ENCODE data around the gene PIK3C2G. TPM values are rescaled to one million over a fixed set of nuclear protein-coding genes. Genes with fewer than 3 reads are reported as not detected.

Gene PIK3C2G
- total RNA-seq, 1 donor from 2014 or later, result 26.0 TPM

DNA sequence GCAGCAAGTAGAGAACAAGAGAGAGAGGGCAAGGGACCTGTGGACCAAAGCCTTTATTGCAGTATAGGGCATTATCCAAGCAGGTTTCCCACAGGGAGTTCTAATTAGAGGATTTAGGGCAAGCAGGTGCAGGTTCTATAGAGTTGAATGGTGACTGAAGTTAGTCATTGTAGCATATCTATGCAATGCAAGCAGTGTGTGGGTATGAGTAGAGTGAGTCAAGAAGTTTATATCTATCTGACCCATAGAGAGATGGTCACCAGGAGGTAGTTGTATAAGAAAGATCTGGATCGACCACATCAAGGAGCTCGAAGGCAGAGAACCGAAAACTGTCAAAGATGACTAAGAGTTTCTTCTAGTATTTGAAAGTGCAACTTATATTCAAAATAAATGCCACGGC is 309.2 kb downstream of the PIK3C2G start:
- H3K4me1 Mint-ChIP-seq (ENCODE audit: low read depth), result no peaks in the 10 kb centered on the region
- no peaks in the 10 kb centered on the region for H3K9me3 Mint-ChIP-seq (ENCODE audit: low read depth)
- no peak overlapping the region for H3K27ac Mint-ChIP-seq
- H3K4me3 Mint-ChIP-seq (ENCODE audit: low read depth), result no peak overlapping the region
- DNase-seq (ENCODE audit: low spot score, unreplicated experiment), result no peak
- no peaks in the 10 kb centered on the region for H3K27me3 Mint-ChIP-seq
- TF ChIP-seq, protein P1, sequence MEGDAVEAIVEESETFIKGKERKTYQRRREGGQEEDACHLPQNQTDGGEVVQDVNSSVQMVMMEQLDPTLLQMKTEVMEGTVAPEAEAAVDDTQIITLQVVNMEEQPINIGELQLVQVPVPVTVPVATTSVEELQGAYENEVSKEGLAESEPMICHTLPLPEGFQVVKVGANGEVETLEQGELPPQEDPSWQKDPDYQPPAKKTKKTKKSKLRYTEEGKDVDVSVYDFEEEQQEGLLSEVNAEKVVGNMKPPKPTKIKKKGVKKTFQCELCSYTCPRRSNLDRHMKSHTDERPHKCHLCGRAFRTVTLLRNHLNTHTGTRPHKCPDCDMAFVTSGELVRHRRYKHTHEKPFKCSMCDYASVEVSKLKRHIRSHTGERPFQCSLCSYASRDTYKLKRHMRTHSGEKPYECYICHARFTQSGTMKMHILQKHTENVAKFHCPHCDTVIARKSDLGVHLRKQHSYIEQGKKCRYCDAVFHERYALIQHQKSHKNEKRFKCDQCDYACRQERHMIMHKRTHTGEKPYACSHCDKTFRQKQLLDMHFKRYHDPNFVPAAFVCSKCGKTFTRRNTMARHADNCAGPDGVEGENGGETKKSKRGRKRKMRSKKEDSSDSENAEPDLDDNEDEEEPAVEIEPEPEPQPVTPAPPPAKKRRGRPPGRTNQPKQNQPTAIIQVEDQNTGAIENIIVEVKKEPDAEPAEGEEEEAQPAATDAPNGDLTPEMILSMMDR (IDR thresholded peaks at IDR 0.05; ENCODE audit: unreplicated experiment), result no peak
- peaks cover 11% of the 10 kb centered on the region for H3K36me3 Mint-ChIP-seq (ENCODE audit: insufficient read depth)

DNA sequence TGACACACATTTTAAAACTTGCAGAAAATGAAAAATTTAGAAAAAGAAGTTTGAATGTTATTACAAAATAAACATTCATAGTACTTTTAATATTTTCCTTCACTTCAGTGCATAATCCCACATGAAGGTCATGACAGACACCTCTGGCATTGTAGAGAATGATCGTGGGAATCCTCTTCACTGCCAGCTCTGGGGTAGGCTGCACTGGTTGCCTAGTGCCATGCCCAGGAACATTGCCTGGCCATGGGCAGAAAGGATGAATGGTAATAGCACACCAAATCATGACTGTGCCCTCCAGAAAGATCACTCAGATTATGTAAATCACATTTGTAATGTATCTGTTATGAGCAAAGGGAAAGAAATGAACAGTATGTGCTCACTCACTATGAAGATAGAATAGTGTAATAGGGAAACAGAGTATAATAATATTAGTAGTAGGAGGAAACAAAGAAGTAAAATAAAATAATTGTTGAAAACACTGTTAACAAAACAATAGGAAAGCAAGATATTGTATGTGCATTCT is 314.8 kb downstream of the PIK3C2G start:
- H3K36me3 Mint-ChIP-seq (ENCODE audit: insufficient read depth), result no peaks in the 10 kb centered on the region
- no peak for DNase-seq (ENCODE audit: low spot score, unreplicated experiment)
- TF ChIP-seq, protein P1 (IDR thresholded peaks at IDR 0.05; ENCODE audit: unreplicated experiment), result no peak
- H3K27me3 Mint-ChIP-seq, result no peaks in the 10 kb centered on the region
- H3K4me1 Mint-ChIP-seq (ENCODE audit: low read depth), result no peaks in the 10 kb centered on the region
- H3K9me3 Mint-ChIP-seq (ENCODE audit: low read depth), result no peaks in the 10 kb centered on the region
- H3K27ac Mint-ChIP-seq, result no peak overlapping the region
- no peak overlapping the region for H3K4me3 Mint-ChIP-seq (ENCODE audit: low read depth)

DNA sequence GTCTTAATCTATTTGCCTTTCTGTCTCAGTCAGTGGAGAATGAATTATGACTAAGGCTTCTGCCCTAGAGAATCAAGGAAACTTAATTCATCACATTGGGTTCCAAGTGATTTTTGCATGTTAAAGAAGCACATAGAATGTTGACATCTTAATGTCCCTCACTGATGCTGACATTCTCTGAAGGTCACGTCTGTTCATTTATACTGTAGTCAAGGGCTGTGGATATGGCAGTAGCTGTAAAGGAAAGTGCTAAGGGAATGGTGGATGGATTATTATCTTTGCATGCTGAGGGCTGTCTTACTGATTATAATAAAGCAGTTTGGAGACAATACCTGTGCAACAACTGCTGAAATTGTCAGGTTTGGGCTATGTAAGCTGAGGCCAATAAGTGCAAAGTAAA is 315.3 kb downstream of the PIK3C2G start:
- TF ChIP-seq, protein P1 (IDR thresholded peaks at IDR 0.05; ENCODE audit: unreplicated experiment), result no peak
- no peaks in the 10 kb centered on the region for H3K27me3 Mint-ChIP-seq
- H3K4me3 Mint-ChIP-seq (ENCODE audit: low read depth), result no peak overlapping the region
- DNase-seq (ENCODE audit: low spot score, unreplicated experiment), result no peak
- peaks cover 3% of the 10 kb centered on the region for H3K9me3 Mint-ChIP-seq (ENCODE audit: low read depth)
- H3K27ac Mint-ChIP-seq, result no peak overlapping the region
- peaks cover 3% of the 10 kb centered on the region for H3K36me3 Mint-ChIP-seq (ENCODE audit: insufficient read depth)
- no peaks in the 10 kb centered on the region for H3K4me1 Mint-ChIP-seq (ENCODE audit: low read depth)

DNA sequence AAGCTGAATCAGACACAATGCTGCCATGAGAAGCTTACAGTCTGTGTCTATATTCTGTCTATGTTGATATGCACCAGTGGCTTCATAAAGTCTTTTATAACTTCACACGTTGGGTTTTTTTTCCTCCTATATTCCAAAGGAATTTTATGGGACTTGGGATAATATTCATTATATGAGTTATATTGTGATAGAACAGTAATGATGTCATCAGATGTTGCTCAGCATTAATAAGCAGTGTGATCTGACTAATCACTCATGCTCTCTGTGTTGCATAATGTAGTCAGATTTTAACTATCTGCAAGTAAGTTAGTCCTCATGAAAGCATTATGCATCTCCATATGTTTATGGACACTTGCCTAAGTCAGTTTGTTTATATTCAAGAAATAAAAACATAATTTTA is 316.9 kb downstream of the PIK3C2G start:
- DNase-seq (ENCODE audit: low spot score, unreplicated experiment), result no peak
- Mint-ChIP-seq H3K4me3 (ENCODE audit: low read depth) (no peak overlapping the region), H3K27ac (no peak overlapping the region), H3K36me3 (ENCODE audit: insufficient read depth) (peaks cover 10% of the 10 kb centered on the region), H3K4me1 (ENCODE audit: low read depth) (no peaks in the 10 kb centered on the region), H3K9me3 (ENCODE audit: low read depth) (peaks cover 7% of the 10 kb centered on the region), H3K27me3 (peaks cover 2% of the 10 kb centered on the region)
- TF ChIP-seq, protein P1 (IDR thresholded peaks at IDR 0.05; ENCODE audit: unreplicated experiment), result no peak

DNA sequence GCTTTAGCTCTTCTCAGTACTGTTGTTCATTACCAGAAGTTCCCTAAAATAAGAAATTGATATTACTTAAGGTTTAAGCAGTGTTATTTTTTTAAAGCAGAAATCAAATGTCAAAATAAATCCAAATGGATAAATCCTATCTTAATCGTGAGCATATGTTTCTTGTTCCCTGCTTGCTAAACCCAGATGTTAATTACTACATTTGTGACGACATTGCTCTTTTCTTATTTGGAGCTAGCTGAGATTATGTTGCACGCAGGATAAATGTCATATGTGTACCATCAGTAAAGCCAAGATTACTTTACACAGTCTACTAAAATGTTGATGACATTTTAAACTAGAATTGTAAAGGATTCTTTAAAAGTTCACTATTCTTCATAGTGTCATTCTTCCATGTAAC is 319.0 kb downstream of the PIK3C2G start:
- no peak for DNase-seq (ENCODE audit: low spot score, unreplicated experiment)
- Mint-ChIP-seq H3K36me3 (ENCODE audit: insufficient read depth) (peaks cover 21% of the 10 kb centered on the region), H3K9me3 (ENCODE audit: low read depth) (peaks cover 26% of the 10 kb centered on the region), H3K27me3 (peaks cover 2% of the 10 kb centered on the region), H3K4me3 (ENCODE audit: low read depth) (no peak overlapping the region), H3K27ac (no peak overlapping the region), H3K4me1 (ENCODE audit: low read depth) (no peaks in the 10 kb centered on the region)
- TF ChIP-seq, protein P1 (IDR thresholded peaks at IDR 0.05; ENCODE audit: unreplicated experiment), result no peak
